ENCODE results near the gene NEK10. TPM values are rescaled to one million over a fixed set of nuclear protein-coding genes. Genes with fewer than 3 reads are reported as not detected.

NEK10 gene
- total and polyA plus RNA-seq, 2 of the 13 experiments (the other 11 are each of a cell fraction or from before 2014, with no cell fraction given): 2.8 to 14.2 TPM

DNA sequence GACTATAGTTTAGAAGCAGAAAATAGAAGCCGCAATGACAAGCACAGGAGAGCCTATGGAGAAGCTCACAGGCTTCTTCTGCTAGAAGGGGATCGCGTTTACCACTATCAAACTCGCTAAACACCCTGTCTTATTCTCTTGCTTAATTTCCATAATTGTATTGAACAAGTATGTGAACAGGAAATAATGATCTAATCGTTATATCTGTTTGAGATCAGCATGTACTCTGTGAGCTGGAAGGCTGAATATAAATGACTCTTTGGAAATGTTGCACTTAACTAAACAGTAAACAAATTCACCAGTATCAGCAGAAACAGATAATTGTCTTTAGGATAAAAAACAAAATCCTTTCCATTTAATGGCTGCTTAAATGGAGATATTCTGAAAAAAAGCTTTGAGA, 15.0 kb downstream of the NEK10 start:
- Histone ChIP-seq H3K9me3 (ENCODE audit: low read length) (no peaks in the 10 kb centered on the region), H2AFZ (ENCODE audit: low read length) (no peak overlapping the region), H3K36me3 (replicated peaks in 1 of 2; ENCODE audit: control insufficient read depth in 1 of 2, insufficient read depth in 2 of 2, low read length in 2 of 2) (no peaks in the 10 kb centered on the region; a peak in 1 of 5 replicates), H3K4me3 (replicated peaks in 1 of 3; ENCODE audit: insufficient read depth in 1 of 3, low read depth in 2 of 3, low read length in 3 of 3) (no peak overlapping the region), H3K4me1 (ENCODE audit: insufficient read depth, low read length) (peaks cover 48% of the 10 kb centered on the region), H3K27me3 (ENCODE audit: control insufficient read depth in 1 of 2, insufficient read depth in 2 of 2, low read length in 2 of 2) (no peaks in the 10 kb centered on the region), H4K20me1 (ENCODE audit: insufficient read depth, low read length) (no peaks in the 10 kb centered on the region), H3K4me2 (ENCODE audit: low read depth, low read length) (no peak overlapping the region), H3K27ac (ENCODE audit: extremely low read length, insufficient read depth, low read length) (no peak overlapping the region), H3K79me2 (ENCODE audit: insufficient read depth, low read length) (peaks cover 2% of the 10 kb centered on the region), H3K9ac (ENCODE audit: insufficient read depth, low read depth, low read length) (no peak overlapping the region)
- BruUV-seq (replicated peaks): no TSS peak
- intact Hi-C loops (cut with micrococcal nuclease; ENCODE audit: unreplicated experiment) (no loop called here), in situ Hi-C loops (cut with HindIII; ENCODE audit: extremely low pct_ligation_motif_present, low pct_unique_long_range_greater_than_20kb) (no loop called here)
- FAIRE-seq: no peak
- POLR2A ChIA-PET: interaction anchor here (1.4 kb wide), 2 partner anchors 128 to 130 kb away, joined by 3 to 4 read pairs; partner anchors contain the start of gene SLC4A7
- no peak for ATAC-seq
- WGBS (ENCODE audit: low lambda C conversion rate): 95% methylated on average over 5 of the region's 5 CpGs
- CTCF ChIA-PET (ENCODE audit: low intra/inter-chr PET ratio, low total read pairs): no interaction called here
- DNase-seq (ENCODE audit: low spot score): no peak
- no peak for TF ChIP-seq ZNF274 (CRISPR knock-in tag; IDR thresholded peaks at IDR 0.05)
- no peak for TF ChIP-seq ZNF598 (CRISPR knock-in tag; IDR thresholded peaks at IDR 0.05; ENCODE audit: borderline replicate concordance)
- TF ChIP-seq, protein P1, sequence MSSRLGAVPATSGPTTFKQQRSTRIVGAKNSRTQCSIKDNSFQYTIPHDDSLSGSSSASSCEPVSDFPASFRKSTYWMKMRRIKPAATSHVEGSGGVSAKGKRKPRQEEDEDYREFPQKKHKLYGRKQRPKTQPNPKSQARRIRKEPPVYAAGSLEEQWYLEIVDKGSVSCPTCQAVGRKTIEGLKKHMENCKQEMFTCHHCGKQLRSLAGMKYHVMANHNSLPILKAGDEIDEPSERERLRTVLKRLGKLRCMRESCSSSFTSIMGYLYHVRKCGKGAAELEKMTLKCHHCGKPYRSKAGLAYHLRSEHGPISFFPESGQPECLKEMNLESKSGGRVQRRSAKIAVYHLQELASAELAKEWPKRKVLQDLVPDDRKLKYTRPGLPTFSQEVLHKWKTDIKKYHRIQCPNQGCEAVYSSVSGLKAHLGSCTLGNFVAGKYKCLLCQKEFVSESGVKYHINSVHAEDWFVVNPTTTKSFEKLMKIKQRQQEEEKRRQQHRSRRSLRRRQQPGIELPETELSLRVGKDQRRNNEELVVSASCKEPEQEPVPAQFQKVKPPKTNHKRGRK (CRISPR knock-in tag; IDR thresholded peaks at IDR 0.05): no peak
- TF ChIP-seq ZNF230 (CRISPR knock-in tag; IDR thresholded peaks at IDR 0.05): no peak
- TF ChIP-seq FOXM1 (CRISPR knock-in tag; IDR thresholded peaks at IDR 0.05): no peak
- no peak for TF ChIP-seq ZNF451 (CRISPR knock-in tag; IDR thresholded peaks at IDR 0.05)
- TF ChIP-seq XBP1 (CRISPR knock-in tag; IDR thresholded peaks at IDR 0.05): no peak
- no peak for TF ChIP-seq MIER2 (CRISPR knock-in tag; IDR thresholded peaks at IDR 0.05)
- no peak for TF ChIP-seq MTA1 (CRISPR knock-in tag; IDR thresholded peaks at IDR 0.05; ENCODE audit: borderline replicate concordance)

Measured in HepG2 (cell line).